Measurements from ENCODE around the gene DSC1.

- TF ChIP-seq, protein P1, sequence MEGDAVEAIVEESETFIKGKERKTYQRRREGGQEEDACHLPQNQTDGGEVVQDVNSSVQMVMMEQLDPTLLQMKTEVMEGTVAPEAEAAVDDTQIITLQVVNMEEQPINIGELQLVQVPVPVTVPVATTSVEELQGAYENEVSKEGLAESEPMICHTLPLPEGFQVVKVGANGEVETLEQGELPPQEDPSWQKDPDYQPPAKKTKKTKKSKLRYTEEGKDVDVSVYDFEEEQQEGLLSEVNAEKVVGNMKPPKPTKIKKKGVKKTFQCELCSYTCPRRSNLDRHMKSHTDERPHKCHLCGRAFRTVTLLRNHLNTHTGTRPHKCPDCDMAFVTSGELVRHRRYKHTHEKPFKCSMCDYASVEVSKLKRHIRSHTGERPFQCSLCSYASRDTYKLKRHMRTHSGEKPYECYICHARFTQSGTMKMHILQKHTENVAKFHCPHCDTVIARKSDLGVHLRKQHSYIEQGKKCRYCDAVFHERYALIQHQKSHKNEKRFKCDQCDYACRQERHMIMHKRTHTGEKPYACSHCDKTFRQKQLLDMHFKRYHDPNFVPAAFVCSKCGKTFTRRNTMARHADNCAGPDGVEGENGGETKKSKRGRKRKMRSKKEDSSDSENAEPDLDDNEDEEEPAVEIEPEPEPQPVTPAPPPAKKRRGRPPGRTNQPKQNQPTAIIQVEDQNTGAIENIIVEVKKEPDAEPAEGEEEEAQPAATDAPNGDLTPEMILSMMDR (conservative IDR thresholded peaks at IDR 0.05 in 1 of 2, IDR thresholded peaks at IDR 0.05 in 1 of 2; ENCODE audit: extremely low read depth in 1 of 2, insufficient read depth in 1 of 2, low read depth in 1 of 2, low read length in 2 of 2): no peak
- TF ChIP-seq EZH2 (IDR thresholded peaks at IDR 0.05; ENCODE audit: borderline replicate concordance, low read length): no peak
These were observed 44.7 kb upstream of the DSC1 start for GRCh38 chr18:31207391-31207790.
